PC-3 (cell line): ENCODE data around the gene WDR7.

Experiments used
- CTCF ChIP-seq: fragments of 300-600 bp; sonication (generic); conservative IDR thresholded peaks from 2 replicates; pipeline ENCODE4 v1.5.1; 2017; ENCODE audit warnings: antibody characterized with exemption, low read depth, mild to moderate bottlenecking, low read length
- EZH2 ChIP-seq: fragments of 300-600 bp; sonication (generic); IDR thresholded peaks from one replicate; pipeline ENCODE4 v1.6.1; 2017; ENCODE audit warnings: antibody characterized with exemption, mild to moderate bottlenecking, low read length; ENCODE audit not compliant: unreplicated experiment
- EZH2phosphoT487 ChIP-seq: fragments of 300-600 bp; sonication (generic); IDR thresholded peaks from 2 replicates; pipeline ENCODE4 v1.6.1; 2018; ENCODE audit warnings: mild to moderate bottlenecking, antibody characterized with exemption, low read length, borderline replicate concordance

GRCh38 chr18:57009844-57010243 is 358.7 kb downstream of the WDR7 start:
- TF ChIP-seq CTCF, result no peak
- no peak for TF ChIP-seq EZH2
- TF ChIP-seq EZH2phosphoT487, result no peak
